Endothelial cell of umbilical vein (primary cell): ENCODE measurements around the gene LHFPL5. TPM values are rescaled to one million over a fixed set of nuclear protein-coding genes. Genes with fewer than 3 reads are reported as not detected.
A peak's percentile ranks its signal among the peaks of the same experiment; 100 is the strongest.

Experiments
- BruUV-seq: library from RNA; stranded (reverse); fragments of 400-500 nt; replicated peaks from 2 replicates; lab custom pipeline; 2021; lab: Mats Ljungman, UMichigan
- CTCF ChIA-PET: fragments of 300-600, 350-600 bp; sonication (Branson Sonifier 250); formaldehyde crosslinking; loops from one replicate; lab custom pipeline; 2021; ENCODE audit warnings: antibody characterized with exemption, inconsistent platforms; lab: Charles Lee
- POLR2A ChIA-PET: fragments of 300-600, 350-600 bp; sonication (Branson Sonifier 250); formaldehyde crosslinking; loops from one replicate; lab custom pipeline; 2021; ENCODE audit warnings: antibody characterized with exemption, inconsistent platforms; lab: Charles Lee
- DNase-seq: peaks from one replicate; pipeline ENCODE4 v3.0.0-alpha.2; 2011; ENCODE audit warnings: low read depth, low spot score
- FAIRE-seq: peaks from 2 replicates; lab custom pipeline; 2011; peaks lifted over from hg19 to GRCh38; lab: Jason Lieb, UNC
- H2AFZ ChIP-seq: 2 replicates; pipeline ENCODE4 v1.6.0; 2012; ENCODE audit warnings: low read depth, low read length, control low read depth, inconsistent platforms
- H3K27ac ChIP-seq: 2 replicates; pipeline ENCODE4 v1.5.1; 2011; ENCODE audit warnings: low read depth, mild to moderate bottlenecking, control low read depth, low read length, moderate library complexity; ENCODE audit not compliant: insufficient read depth
- H3K27me3 ChIP-seq, 2 experiments: 2 replicates each; pipeline versions ENCODE4 v1.6.0 to v1.6.1; 2011; ENCODE audit warnings: low read length in 2 of 2, mixed read lengths in 1 of 2; ENCODE audit not compliant: control insufficient read depth in 2 of 2, insufficient read depth in 2 of 2
- H3K36me3 ChIP-seq, 2 experiments: 2 replicates in 1 of 2; 3 replicates in 1 of 2; pipeline ENCODE4 v1.5.1; 2011; ENCODE audit warnings: low read length in 2 of 2, mild to moderate bottlenecking in 1 of 2, moderate library complexity in 1 of 2; ENCODE audit not compliant: control insufficient read depth in 2 of 2, insufficient read depth in 2 of 2; ENCODE audit errors: extremely low read depth in 1 of 2
- H3K4me1 ChIP-seq: 3 replicates; pipeline ENCODE4 v1.5.1; 2011; ENCODE audit warnings: mild to moderate bottlenecking, low read length; ENCODE audit not compliant: control insufficient read depth, insufficient read depth; ENCODE audit errors: extremely low read depth
- H3K4me2 ChIP-seq: 2 replicates; pipeline ENCODE4 v1.6.1; 2011; ENCODE audit warnings: low read length, control low read depth, mixed read lengths; ENCODE audit not compliant: insufficient read depth
- H3K4me3 ChIP-seq, 3 experiments: fragments of 200-600 bp in 1 of 3; sonication (generic), shearing (Covaris generic) in 1 of 3; replicated peaks in 1 of 3; 2 replicates each; pipeline ENCODE4 v1.5.1; 2011 to 2016; ENCODE audit warnings: control low read depth in 3 of 3, low read length in 3 of 3, mild to moderate bottlenecking in 2 of 3, inconsistent platforms in 1 of 3, low read depth in 1 of 3, moderate library complexity in 1 of 3; ENCODE audit not compliant: insufficient read depth in 1 of 3
- H3K79me2 ChIP-seq: 2 replicates; pipeline ENCODE4 v1.6.0; 2012; ENCODE audit warnings: low read length, inconsistent platforms; ENCODE audit not compliant: control insufficient read depth, insufficient read depth
- H3K9ac ChIP-seq: replicated peaks from 2 replicates; pipeline ENCODE3; 2011; ENCODE audit warnings: low read length, control low read depth; ENCODE audit not compliant: insufficient read depth; ENCODE audit errors: extremely low read depth
- H3K9me1 ChIP-seq: replicated peaks from 3 replicates; pipeline ENCODE4 v1.6.0; 2011; ENCODE audit warnings: mild to moderate bottlenecking, low read length; ENCODE audit not compliant: control insufficient read depth, insufficient read depth; ENCODE audit errors: extremely low read depth
- H3K9me3 ChIP-seq: replicated peaks from 2 replicates; pipeline ENCODE4 v1.5.1; 2012; ENCODE audit warnings: low read length, inconsistent platforms; ENCODE audit not compliant: control insufficient read depth, insufficient read depth
- H4K20me1 ChIP-seq: replicated peaks from 2 replicates; pipeline ENCODE3; 2011; ENCODE audit warnings: mild to moderate bottlenecking, low read length; ENCODE audit not compliant: control insufficient read depth, insufficient read depth; ENCODE audit errors: extremely low read depth
- EZH2 ChIP-seq: IDR thresholded peaks from 2 replicates; pipeline ENCODE4 v1.6.1; 2012; ENCODE audit warnings: borderline replicate concordance, low read depth, mild to moderate bottlenecking, moderate library complexity, low read length, inconsistent platforms; ENCODE audit not compliant: severe bottlenecking
- FOS ChIP-seq: IDR thresholded peaks from 2 replicates; pipeline ENCODE4 v1.6.1; 2011; ENCODE audit warnings: mild to moderate bottlenecking, low read length, moderate library complexity, borderline replicate concordance; ENCODE audit not compliant: insufficient read depth
- GATA2 ChIP-seq: IDR thresholded peaks from 2 replicates; pipeline ENCODE4 v1.7.0; 2011; ENCODE audit warnings: low read depth, mild to moderate bottlenecking, moderate library complexity, mixed read lengths, low read length; ENCODE audit not compliant: insufficient read length, insufficient read depth
- JUN ChIP-seq: IDR thresholded peaks from 2 replicates; pipeline ENCODE4 v1.6.1; 2011; ENCODE audit warnings: borderline replicate concordance, low read depth; ENCODE audit not compliant: insufficient read length, insufficient read depth
- MYC ChIP-seq: IDR thresholded peaks from one replicate; pipeline ENCODE4 v1.6.1; 2011; ENCODE audit warnings: mild to moderate bottlenecking, low read depth, low read length
- POLR2A ChIP-seq: IDR thresholded peaks from 2 replicates; pipeline ENCODE4 v1.6.1; 2012; ENCODE audit warnings: low read depth, mild to moderate bottlenecking, control low read depth, low read length
- POLR2AphosphoS5 ChIP-seq: IDR thresholded peaks from 2 replicates; pipeline ENCODE4 v1.6.1; 2012; ENCODE audit warnings: low read depth, mild to moderate bottlenecking, control low read depth, low read length, moderate library complexity; ENCODE audit not compliant: insufficient read depth
- dilution Hi-C: fragments of 300-500 bp; cut with MboI; formaldehyde crosslinking; loops from one replicate; pipeline ENCODE4 v1.15.0; 2019; ENCODE audit warnings: low sequenced_read_pairs; ENCODE audit not compliant: extremely low pct_ligation_motif_present
- intact Hi-C: fragments of 100-400 bp; cut with micrococcal nuclease; formaldehyde crosslinking; loops from one replicate; pipeline ENCODE4 v1.10.0; 2022
- polyA plus RNA-seq, 4 experiments: library from polyadenylated mRNA; depleted of rRNA in 3 of 4; stranded (reverse) in 3 of 4; unstranded in 1 of 4; fragments of >200 nt; gene quantifications; 2 replicates each; pipeline versions ENCODE4 v1.2.1 to v1.2.3, GENCODE V29; 2011 to 2012; ENCODE audit warnings: missing spikeins in 1 of 4
- total RNA-seq: library from RNA; stranded (reverse); gene quantifications from 2 replicates; pipeline ENCODE4 v1.2.3, GENCODE V29; 2021
- TF ChIP-seq, protein P1 (sequence below), 2 donors: IDR thresholded peaks; 1 replicate in 1 of 2; 2 replicates in 1 of 2; pipeline ENCODE4 v1.5.1; 2011; ENCODE audit warnings: low read length in 2 of 2, mild to moderate bottlenecking in 2 of 2, moderate library complexity in 2 of 2, control low read depth in 1 of 2, inconsistent platforms in 1 of 2, low read depth in 1 of 2; ENCODE audit not compliant: insufficient read depth in 1 of 2; ENCODE audit errors: extremely low read depth in 1 of 2
- TF ChIP-seq, protein P2 (sequence below): IDR thresholded peaks from 2 replicates; pipeline ENCODE4 v1.6.1; 2011; ENCODE audit not compliant: insufficient read depth, insufficient read length

Gene LHFPL5
- total and polyA plus RNA-seq, 2 donors (not counting 3 experiments of a cell fraction or from before 2014, with no cell fraction given) = not detected

- H3K36me3 ChIP-seq = no peaks in the 10 kb centered on the region
- H4K20me1 ChIP-seq = no peaks in the 10 kb centered on the region
- FAIRE-seq = peak; percentile 68
- no peak overlapping the region for H3K4me2 ChIP-seq
- CTCF ChIA-PET = interaction anchor here (0.6 to 2.5 kb wide), 12 partner anchors 9 to 337 kb away, joined by 3 to 16 read pairs (median 3); no protein-coding TSS in a partner anchor
- H3K27me3 ChIP-seq = peaks cover 0 to 10% of the 10 kb centered on the region in 2 experiments
- no peaks in the 10 kb centered on the region for H3K9me1 ChIP-seq
- H3K4me3 ChIP-seq = no peak overlapping the region
- H3K27ac ChIP-seq = no peak overlapping the region
- H3K9me3 ChIP-seq = no peaks in the 10 kb centered on the region
- TF ChIP-seq, protein P1, sequence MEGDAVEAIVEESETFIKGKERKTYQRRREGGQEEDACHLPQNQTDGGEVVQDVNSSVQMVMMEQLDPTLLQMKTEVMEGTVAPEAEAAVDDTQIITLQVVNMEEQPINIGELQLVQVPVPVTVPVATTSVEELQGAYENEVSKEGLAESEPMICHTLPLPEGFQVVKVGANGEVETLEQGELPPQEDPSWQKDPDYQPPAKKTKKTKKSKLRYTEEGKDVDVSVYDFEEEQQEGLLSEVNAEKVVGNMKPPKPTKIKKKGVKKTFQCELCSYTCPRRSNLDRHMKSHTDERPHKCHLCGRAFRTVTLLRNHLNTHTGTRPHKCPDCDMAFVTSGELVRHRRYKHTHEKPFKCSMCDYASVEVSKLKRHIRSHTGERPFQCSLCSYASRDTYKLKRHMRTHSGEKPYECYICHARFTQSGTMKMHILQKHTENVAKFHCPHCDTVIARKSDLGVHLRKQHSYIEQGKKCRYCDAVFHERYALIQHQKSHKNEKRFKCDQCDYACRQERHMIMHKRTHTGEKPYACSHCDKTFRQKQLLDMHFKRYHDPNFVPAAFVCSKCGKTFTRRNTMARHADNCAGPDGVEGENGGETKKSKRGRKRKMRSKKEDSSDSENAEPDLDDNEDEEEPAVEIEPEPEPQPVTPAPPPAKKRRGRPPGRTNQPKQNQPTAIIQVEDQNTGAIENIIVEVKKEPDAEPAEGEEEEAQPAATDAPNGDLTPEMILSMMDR (IDR thresholded peaks at IDR 0.05; ENCODE audit: extremely low read depth in 1 of 2, insufficient read depth in 1 of 2, low read depth in 1 of 2, low read length in 2 of 2) = peak; percentile 20 to 55
- no peak for TF ChIP-seq POLR2A
- POLR2A ChIA-PET = no interaction called here
- no peaks in the 10 kb centered on the region for H3K79me2 ChIP-seq
- intact Hi-C loops = no loop called here
- no peaks in the 10 kb centered on the region for H3K4me1 ChIP-seq
- H2AFZ ChIP-seq = no peak overlapping the region
- no peak overlapping the region for H3K9ac ChIP-seq
- dilution Hi-C loops = no loop called here
- no TSS peak for BruUV-seq
- DNase-seq = peak; percentile 32
These were observed 47.6 kb upstream of the LHFPL5 start for GRCh38 chr6:35757456-35758123.

DNA sequence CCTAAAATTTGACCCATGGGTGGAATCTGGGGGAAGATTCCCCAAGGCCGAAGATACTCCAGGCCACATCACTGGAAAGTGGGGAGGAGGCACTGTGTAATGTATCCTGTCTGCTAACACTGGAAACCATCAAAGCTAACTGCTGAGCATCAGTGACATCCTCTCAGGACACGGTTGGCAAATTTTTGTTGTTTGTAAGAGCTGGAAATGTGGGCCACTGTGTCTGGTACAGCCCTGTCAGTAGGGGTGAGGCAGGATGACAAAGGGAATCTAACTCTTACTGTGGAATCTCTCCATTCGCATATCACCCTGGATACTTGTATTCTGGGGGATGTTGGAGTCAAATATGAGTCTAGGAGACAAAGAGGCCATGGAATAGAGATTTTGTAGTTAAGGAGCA lies 45.7 kb upstream of the LHFPL5 start:
- H3K79me2 ChIP-seq = no peaks in the 10 kb centered on the region
- H3K27ac ChIP-seq = no peak overlapping the region
- ChIA-PET CTCF (interaction anchor here (0.8 to 2.5 kb wide), 4 partner anchors 9 to 336 kb away, joined by 3 to 16 read pairs (median 3); no protein-coding TSS in a partner anchor), POLR2A (no interaction called here)
- no peaks in the 10 kb centered on the region for H4K20me1 ChIP-seq
- H3K9me1 ChIP-seq = no peaks in the 10 kb centered on the region
- TF ChIP-seq POLR2AphosphoS5 = no peak
- TF ChIP-seq, protein P1 (IDR thresholded peaks at IDR 0.05; ENCODE audit: extremely low read depth in 1 of 2, insufficient read depth in 1 of 2, low read depth in 1 of 2, low read length in 2 of 2) = no peak
- TF ChIP-seq JUN = no peak
- TF ChIP-seq, protein P2, sequence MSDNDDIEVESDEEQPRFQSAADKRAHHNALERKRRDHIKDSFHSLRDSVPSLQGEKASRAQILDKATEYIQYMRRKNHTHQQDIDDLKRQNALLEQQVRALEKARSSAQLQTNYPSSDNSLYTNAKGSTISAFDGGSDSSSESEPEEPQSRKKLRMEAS = no peak
- no peak for TF ChIP-seq MYC
- TF ChIP-seq GATA2 = no peak
- no peak for TF ChIP-seq POLR2A
- TF ChIP-seq FOS = no peak
- TF ChIP-seq EZH2 = no peak
- no peak overlapping the region for H2AFZ ChIP-seq
- peaks cover 17 to 20% of the 10 kb centered on the region in 2 experiments for H3K27me3 ChIP-seq
- no TSS peak for BruUV-seq
- H3K4me1 ChIP-seq = no peaks in the 10 kb centered on the region
- no peaks in the 10 kb centered on the region for H3K9me3 ChIP-seq
- no peak overlapping the region for H3K9ac ChIP-seq
- no peak overlapping the region for H3K4me3 ChIP-seq
- FAIRE-seq (no peak), DNase-seq (no peak)
- intact Hi-C loops = no loop called here
- no peaks in the 10 kb centered on the region for H3K36me3 ChIP-seq
- dilution Hi-C loops = no loop called here
- H3K4me2 ChIP-seq = no peak overlapping the region
